GM21390 (cell line): Measurements from ENCODE around the gene LPO.
A peak's percentile ranks its signal among the peaks of the same experiment; 100 is the strongest.

ENCODE experiments used
- ATAC-seq: cut with Tn5 transposase; IDR thresholded peaks from one replicate; pipeline ENCODE4 v1.9.1; 2021; ENCODE audit not compliant: unreplicated experiment

The LPO gene

GRCh38 chr17:58238147-58238634 lies at the start of gene LPO:
Gene LPO (plus strand): TSS chr17:58238584. CDS start chr17:58242980, 4,396 bp downstream.
- ATAC-seq, result no peak

DNA sequence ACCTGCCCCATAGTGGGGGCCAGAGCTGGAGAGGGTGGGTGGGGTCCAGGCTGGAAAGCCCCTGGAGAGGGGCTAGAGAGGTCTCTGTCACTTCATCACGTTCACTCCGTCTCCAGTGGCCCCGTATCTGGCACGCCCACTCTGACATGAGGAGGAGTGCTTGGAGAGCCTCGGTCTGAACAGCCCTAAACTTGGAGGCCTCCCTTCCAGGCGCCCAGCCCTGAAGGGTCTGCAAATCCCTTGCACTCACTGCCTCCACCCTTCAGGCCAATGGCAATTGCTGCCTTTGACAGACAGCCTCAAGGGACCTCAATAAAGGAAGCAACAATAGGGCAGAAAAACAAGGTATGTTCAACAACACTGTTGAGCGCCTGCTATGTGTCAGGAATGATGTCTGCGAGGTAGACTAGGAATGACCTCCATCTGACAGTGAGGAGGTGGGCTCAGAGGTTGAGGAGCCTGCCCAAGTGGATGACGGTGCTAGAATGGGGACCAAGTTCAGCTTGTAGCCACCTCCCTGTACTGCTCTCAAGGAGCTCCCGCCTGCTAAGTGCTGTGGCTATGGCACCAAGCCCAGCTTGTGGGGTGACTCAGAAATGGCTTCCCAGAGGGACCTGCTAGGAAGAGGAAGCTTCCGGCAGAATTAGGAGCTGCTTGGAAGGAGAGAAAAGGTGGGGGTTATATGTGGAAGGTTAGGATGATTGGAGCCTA lies 48.8 kb upstream of the LPO start:
- ATAC-seq, result no peak

DNA sequence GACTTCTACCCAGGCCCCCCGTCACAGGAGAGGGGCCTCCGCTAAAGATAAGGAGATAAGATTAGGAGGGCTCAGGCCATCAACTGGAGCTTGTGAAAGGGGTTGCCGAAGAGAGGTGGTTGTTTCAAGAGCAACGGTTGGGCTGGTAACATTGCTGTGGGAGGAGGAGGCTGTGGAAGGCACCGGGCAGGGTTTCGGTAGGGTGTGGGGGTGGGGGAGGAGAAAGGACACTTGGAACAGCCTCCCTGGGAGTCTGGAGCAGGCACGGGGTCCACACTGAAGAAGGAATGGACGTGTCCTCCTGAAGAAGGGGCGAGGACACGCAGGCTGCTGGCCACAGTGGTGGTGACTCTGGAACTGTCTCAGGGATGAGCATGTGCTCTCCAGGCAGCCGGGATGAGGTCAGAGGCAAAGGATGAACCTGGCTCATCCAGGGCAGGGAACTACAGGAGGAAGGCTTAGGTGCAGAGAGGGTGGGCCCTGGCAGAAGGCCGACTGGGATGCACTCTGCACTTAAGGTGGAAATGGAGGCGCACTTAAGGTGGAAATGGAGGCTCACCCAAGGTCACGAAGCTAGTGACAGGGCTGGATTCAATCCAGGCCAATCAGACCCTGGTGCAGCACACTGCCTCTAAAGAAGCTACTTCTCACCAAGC lies 47.0 kb upstream of the LPO start:
- ATAC-seq, result no peak

GRCh38 chr17:58192612-58193011 lies 45.8 kb upstream of the LPO start, which contains the start of gene EPX:
Gene EPX (plus strand): TSS chr17:58192726. CDS start chr17:58192847, 121 bp downstream.
- no peak for ATAC-seq

DNA sequence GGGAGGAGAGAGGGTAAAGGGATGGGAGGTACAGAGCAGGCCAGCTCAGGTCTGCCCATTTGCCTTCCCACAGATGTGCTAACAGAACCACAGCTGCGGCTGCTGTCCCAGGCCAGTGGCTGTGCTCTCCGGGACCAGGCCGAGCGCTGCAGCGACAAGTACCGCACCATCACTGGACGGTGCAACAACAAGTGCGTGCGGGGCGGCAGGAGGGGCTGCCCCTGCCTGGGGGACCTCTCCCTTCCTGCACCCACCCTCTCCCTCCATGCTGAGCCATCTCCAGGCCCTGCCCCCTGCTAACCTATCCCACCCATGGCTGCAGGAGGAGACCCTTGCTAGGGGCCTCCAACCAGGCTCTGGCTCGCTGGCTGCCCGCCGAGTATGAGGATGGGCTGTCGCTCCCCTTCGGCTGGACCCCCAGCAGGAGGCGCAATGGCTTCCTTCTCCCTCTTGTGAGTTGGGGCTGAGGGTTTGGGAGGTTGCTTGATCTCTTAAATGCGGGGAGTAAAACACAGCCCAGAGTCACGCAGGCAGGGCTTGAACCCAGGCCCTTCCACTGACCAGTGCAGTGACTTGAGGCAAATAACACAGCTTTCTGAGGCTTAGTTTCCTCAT lies 44.6 kb upstream of the LPO start:
- ATAC-seq, result no peak

DNA sequence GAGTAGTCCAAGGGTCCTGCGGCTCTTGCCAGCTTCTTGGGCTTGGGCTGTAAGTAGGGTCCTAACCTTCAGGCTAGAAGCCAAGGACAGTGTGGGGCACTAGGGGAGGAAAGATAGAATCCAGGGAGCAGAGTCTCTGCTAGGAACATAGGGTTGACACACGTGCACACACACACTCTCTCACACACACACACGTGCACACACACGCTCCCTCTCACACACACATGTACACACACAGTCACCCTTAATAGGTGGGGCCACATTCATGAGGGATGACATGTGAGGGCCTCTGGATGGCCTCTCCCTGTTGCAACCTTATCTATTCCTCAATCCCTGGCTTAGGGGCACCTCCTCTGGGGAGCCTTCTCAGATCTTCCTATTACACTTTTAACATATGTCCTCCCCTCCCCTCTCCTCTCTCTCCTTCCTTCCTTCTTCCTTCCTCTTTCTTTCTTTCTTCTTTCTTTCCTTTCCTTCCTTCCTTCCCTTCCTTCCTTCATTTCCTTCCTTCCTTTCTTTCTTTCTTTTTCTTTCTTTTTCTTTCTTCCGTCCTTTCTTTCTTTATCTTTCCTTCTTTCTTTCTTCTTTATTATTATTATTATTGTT lies 42.8 kb upstream of the LPO start:
- ATAC-seq, result no peak

DNA sequence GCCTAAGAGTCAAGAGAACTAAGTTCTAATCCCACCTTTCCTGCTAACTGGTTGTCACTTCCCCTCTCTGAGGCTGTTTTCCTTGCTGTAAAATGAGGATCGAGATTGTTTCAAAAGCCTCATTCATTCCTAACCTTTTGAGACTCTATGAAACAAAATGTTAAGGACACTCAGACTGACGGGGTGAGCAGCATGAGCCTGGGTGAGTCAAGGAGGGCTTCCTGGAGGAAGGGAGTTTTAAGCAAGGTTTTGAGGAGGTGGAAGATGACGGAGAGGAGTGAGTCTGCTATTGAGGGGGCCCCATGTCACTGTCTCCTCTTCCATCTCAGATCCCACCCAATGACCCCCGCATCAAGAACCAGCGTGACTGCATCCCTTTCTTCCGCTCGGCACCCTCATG lies 41.8 kb upstream of the LPO start:
- ATAC-seq, result no peak

GRCh38 chr17:58200024-58200633 lies 38.3 kb upstream of the LPO start:
- ATAC-seq, result no peak

- ATAC-seq, result no peak
These were observed 35.5 kb upstream of the LPO start for GRCh38 chr17:58202859-58203258.

- no peak for ATAC-seq
These were observed 33.6 kb upstream of the LPO start for GRCh38 chr17:58204796-58205195.

DNA sequence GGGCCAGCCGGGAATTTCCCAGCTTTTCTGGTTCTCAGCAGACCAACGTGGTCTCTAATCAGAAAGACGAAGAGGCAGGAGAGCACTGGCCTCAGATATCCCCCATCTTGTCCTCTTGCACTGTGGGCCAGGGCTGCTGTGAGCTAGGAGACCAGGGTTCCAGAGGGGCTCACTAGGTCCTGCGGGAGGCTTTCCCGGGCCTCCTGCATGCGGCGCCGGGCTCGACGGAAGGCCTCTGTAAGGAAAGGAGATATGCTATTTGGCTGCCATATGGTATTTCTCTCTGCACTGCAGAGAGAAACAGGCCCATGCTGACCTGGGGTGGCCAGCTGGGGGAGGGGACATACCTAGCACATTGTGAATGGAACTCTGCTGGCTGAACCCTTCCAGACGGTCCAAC lies 32.4 kb upstream of the LPO start:
- no peak for ATAC-seq

DNA sequence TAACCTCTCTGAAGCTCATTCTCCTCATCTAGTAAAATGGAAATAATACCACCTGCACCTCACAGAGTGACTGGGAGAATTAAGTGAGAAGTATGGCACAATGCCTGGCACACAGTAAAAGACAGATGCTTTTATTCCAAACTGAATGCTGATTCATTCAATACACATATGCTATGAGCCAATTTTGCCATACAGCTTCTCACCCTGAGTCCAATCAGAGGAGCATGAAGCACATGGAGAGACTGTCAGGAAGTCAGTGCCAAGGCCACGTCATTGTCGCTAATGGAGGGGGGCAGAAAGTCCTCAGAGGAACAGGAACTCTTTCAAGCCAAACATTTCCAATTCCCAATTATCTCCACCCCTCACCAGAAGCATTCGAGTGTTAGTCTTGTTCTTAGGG lies 30.9 kb upstream of the LPO start:
- ATAC-seq, result no peak

DNA sequence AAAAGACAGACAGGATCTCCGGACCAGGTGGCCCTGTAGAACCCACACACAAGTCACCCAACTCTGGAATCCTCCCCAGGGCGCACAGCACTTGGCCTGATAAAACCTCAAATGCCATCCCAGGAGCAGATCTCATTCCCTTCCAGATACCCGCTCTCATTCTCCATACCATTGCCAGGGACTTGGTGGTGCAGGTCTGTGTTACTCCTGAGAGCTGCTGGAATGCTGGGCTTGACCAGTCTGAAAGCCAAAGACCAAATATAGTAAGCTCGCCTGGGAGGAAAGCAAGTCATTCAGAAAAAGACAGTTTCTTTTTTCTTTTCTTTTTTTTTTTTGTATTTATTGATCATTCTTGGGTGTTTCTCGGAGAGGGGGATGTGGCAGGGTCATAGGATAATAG lies 30.0 kb upstream of the LPO start:
- no peak for ATAC-seq

DNA sequence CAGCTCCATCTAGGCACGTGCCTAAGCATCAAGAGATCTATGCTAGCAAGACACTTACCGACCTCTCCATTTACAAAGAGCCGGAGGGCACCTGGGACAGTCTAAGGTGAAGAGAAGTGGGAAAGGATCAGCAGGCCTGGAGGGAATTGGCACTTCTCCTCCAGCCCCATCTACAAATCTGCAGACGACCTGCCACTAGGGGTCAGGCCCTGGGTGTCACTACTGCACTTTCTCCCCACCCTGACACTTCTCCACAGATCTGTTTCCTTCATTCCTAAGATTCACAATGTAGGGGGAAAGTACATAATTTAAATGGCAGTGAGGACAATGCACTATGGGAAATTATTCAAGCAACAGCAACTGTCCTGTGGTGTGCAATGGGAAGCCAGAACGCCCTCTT lies 27.5 kb upstream of the LPO start:
- no peak for ATAC-seq

GRCh38 chr17:58215685-58216084 lies 22.7 kb upstream of the LPO start:
- no peak for ATAC-seq

DNA sequence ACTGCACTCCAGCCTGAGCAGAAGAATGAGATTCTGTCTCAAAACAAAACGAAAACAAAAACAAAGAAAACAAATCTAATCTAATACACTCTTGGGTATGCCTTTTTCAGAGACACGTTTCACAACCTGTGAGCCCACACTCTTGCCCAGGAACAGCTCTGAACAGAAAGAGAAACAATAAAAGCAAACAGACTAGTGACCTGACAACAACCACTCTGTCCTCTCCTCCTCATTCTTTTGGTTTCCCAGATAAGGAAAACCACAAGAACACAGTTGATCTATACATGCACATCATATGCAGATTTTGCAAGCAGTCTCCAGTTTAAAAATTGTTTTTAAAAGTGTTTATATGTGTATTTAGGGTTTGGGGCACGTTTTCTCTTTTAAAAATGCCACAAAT lies 20.6 kb upstream of the LPO start:
- no peak for ATAC-seq

- peak; percentile 94 for ATAC-seq
These were observed 19.2 kb upstream of the LPO start, which contains the start of gene MKS1 for GRCh38 chr17:58219007-58219788. Gene MKS1 (minus strand): TSS chr17:58219255. CDS start chr17:58219230, 25 bp downstream.

- no peak for ATAC-seq
These were observed 18.6 kb upstream of the LPO start for GRCh38 chr17:58219789-58220183.

GRCh38 chr17:58224315-58224714 lies 14.1 kb upstream of the LPO start:
- ATAC-seq, result no peak

DNA sequence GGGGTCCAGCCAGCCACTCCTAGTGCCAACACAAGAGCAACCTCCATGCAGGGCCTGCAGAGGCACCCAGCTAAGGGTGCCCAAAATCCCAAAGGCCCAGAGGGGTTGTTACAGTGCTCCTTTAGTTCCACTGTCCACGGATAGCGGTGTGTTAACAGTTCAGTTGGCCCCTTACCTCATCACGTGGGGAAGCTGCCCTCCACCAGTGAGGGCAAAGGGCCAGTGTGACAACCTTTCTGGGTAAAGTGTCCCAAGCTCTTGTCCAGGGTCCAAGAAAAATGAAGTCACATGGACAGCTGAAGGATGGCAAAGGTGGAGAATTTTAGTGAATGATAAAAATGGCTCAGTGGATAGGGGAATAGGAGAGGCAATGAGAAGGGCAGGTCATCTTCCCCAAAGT lies 10.7 kb upstream of the LPO start:
- no peak for ATAC-seq
